ENCODE results near the gene MYBPC3. TPM values are rescaled to one million over a fixed set of nuclear protein-coding genes. Genes with fewer than 3 reads are reported as not detected.

Gene MYBPC3
- total and polyA plus RNA-seq, 2 experiments from 2014 or later, result not detected

DNA sequence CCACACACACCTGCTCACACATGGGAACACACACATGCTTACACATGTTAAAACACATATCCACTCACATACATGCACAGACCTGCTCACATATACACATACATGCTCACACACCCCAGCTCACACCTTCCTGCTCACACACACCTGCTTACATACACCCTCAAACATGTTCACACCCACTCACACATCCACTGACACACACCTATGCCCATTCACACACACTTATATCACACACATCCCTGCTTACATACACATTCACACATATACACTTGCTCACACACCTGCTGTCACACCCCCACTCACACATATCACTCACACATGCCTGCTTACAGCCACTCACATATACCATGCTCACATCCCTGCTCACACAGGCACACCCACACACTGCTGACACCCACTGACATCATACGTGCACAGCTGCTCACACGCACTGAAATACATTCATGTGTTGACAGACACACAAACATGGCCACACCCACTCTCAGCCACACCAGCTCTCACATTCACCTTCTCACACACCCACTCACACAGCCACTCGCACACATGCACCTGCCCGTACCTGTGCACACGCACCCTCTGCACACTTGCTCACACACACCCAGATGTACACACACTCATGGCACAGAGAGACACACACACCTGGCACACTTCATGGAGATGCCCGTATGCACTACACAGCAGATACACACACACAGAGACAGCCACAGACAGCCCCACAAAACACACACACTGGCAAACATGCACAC, 5.7 kb upstream of the MYBPC3 start:
- Mint-ChIP-seq H3K4me1 (peaks cover 4% of the 10 kb centered on the region; the same call in 1 of the 3 replicates), H3K27me3 (ENCODE audit: insufficient read depth, low read depth, poor library complexity) (peaks cover 9% of the 10 kb centered on the region), H3K36me3 (ENCODE audit: low read depth) (no peaks in the 10 kb centered on the region; the same call in 2 of the 3 replicates), H3K4me3 (no peak overlapping the region), H3K9me3 (no peaks in the 10 kb centered on the region), H3K27ac (no peak overlapping the region)
- Histone ChIP-seq H3K4me2 (no peak overlapping the region), H3K27me3 (ENCODE audit: insufficient read depth) (no peaks in the 10 kb centered on the region), H3K27ac (ENCODE audit: low read depth) (no peak overlapping the region), H2AFZ (no peak overlapping the region), H3K36me3 (ENCODE audit: insufficient read depth) (no peaks in the 10 kb centered on the region), H3K9me2 (ENCODE audit: insufficient read depth) (no peaks in the 10 kb centered on the region), H3K4me1 (ENCODE audit: insufficient read depth) (peaks cover 7% of the 10 kb centered on the region; the same call in 1 of the 2 replicates), H3K4me3 (no peak overlapping the region), H3F3A (replicated peaks; ENCODE audit: low read depth) (peaks cover 20% of the 10 kb centered on the region), H3K79me2 (replicated peaks; ENCODE audit: insufficient read depth) (no peaks in the 10 kb centered on the region), H4K20me1 (replicated peaks; ENCODE audit: insufficient read depth) (no peaks in the 10 kb centered on the region)
- no peak for ATAC-seq
- no peak for TF ChIP-seq ZNF114 (CRISPR knock-in tag; IDR thresholded peaks at IDR 0.05)
- no peak for TF ChIP-seq STAT1 (IDR thresholded peaks at IDR 0.05; ENCODE audit: unreplicated experiment)
- TF ChIP-seq, protein P1, sequence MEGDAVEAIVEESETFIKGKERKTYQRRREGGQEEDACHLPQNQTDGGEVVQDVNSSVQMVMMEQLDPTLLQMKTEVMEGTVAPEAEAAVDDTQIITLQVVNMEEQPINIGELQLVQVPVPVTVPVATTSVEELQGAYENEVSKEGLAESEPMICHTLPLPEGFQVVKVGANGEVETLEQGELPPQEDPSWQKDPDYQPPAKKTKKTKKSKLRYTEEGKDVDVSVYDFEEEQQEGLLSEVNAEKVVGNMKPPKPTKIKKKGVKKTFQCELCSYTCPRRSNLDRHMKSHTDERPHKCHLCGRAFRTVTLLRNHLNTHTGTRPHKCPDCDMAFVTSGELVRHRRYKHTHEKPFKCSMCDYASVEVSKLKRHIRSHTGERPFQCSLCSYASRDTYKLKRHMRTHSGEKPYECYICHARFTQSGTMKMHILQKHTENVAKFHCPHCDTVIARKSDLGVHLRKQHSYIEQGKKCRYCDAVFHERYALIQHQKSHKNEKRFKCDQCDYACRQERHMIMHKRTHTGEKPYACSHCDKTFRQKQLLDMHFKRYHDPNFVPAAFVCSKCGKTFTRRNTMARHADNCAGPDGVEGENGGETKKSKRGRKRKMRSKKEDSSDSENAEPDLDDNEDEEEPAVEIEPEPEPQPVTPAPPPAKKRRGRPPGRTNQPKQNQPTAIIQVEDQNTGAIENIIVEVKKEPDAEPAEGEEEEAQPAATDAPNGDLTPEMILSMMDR (conservative IDR thresholded peaks at IDR 0.05; ENCODE audit: low read depth in 2 of 2), result no peak
- TF ChIP-seq EZH2phosphoT487 (IDR thresholded peaks at IDR 0.05; ENCODE audit: unreplicated experiment), result no peak
- no peak for TF ChIP-seq NANOG (IDR thresholded peaks at IDR 0.05; ENCODE audit: borderline replicate concordance)
- TF ChIP-seq POLR2AphosphoS5 (IDR thresholded peaks at IDR 0.05; ENCODE audit: low read depth), result no peak
- TF ChIP-seq, protein P2, sequence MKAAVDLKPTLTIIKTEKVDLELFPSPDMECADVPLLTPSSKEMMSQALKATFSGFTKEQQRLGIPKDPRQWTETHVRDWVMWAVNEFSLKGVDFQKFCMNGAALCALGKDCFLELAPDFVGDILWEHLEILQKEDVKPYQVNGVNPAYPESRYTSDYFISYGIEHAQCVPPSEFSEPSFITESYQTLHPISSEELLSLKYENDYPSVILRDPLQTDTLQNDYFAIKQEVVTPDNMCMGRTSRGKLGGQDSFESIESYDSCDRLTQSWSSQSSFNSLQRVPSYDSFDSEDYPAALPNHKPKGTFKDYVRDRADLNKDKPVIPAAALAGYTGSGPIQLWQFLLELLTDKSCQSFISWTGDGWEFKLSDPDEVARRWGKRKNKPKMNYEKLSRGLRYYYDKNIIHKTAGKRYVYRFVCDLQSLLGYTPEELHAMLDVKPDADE (IDR thresholded peaks at IDR 0.05), result no peak
- TF ChIP-seq, protein P3, sequence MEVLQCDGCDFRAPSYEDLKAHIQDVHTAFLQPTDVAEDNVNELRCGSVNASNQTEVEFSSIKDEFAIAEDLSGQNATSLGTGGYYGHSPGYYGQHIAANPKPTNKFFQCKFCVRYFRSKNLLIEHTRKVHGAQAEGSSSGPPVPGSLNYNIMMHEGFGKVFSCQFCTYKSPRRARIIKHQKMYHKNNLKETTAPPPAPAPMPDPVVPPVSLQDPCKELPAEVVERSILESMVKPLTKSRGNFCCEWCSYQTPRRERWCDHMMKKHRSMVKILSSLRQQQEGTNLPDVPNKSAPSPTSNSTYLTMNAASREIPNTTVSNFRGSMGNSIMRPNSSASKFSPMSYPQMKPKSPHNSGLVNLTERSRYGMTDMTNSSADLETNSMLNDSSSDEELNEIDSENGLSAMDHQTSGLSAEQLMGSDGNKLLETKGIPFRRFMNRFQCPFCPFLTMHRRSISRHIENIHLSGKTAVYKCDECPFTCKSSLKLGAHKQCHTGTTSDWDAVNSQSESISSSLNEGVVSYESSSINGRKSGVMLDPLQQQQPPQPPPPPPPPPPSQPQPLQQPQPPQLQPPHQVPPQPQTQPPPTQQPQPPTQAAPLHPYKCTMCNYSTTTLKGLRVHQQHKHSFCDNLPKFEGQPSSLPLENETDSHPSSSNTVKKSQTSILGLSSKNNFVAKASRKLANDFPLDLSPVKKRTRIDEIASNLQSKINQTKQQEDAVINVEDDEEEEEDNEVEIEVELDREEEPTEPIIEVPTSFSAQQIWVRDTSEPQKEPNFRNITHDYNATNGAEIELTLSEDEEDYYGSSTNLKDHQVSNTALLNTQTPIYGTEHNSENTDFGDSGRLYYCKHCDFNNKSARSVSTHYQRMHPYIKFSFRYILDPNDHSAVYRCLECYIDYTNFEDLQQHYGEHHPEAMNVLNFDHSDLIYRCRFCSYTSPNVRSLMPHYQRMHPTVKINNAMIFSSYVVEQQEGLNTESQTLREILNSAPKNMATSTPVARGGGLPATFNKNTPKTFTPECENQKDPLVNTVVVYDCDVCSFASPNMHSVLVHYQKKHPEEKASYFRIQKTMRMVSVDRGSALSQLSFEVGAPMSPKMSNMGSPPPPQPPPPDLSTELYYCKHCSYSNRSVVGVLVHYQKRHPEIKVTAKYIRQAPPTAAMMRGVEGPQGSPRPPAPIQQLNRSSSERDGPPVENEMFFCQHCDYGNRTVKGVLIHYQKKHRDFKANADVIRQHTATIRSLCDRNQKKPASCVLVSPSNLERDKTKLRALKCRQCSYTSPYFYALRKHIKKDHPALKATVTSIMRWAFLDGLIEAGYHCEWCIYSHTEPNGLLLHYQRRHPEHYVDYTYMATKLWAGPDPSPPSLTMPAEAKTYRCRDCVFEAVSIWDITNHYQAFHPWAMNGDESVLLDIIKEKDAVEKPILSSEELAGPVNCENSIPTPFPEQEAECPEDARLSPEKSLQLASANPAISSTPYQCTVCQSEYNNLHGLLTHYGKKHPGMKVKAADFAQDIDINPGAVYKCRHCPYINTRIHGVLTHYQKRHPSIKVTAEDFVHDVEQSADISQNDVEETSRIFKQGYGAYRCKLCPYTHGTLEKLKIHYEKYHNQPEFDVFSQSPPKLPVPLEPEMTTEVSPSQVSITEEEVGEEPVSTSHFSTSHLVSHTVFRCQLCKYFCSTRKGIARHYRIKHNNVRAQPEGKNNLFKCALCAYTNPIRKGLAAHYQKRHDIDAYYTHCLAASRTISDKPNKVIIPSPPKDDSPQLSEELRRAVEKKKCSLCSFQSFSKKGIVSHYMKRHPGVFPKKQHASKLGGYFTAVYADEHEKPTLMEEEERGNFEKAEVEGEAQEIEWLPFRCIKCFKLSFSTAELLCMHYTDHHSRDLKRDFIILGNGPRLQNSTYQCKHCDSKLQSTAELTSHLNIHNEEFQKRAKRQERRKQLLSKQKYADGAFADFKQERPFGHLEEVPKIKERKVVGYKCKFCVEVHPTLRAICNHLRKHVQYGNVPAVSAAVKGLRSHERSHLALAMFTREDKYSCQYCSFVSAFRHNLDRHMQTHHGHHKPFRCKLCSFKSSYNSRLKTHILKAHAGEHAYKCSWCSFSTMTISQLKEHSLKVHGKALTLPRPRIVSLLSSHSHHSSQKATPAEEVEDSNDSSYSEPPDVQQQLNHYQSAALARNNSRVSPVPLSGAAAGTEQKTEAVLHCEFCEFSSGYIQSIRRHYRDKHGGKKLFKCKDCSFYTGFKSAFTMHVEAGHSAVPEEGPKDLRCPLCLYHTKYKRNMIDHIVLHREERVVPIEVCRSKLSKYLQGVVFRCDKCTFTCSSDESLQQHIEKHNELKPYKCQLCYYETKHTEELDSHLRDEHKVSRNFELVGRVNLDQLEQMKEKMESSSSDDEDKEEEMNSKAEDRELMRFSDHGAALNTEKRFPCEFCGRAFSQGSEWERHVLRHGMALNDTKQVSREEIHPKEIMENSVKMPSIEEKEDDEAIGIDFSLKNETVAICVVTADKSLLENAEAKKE (CRISPR knock-in tag; IDR thresholded peaks at IDR 0.05), result no peak
- no peak for TF ChIP-seq ZNF331 (CRISPR knock-in tag; IDR thresholded peaks at IDR 0.05; ENCODE audit: low read depth)
- no peak for DNase-seq (ENCODE audit: low spot score)

Measured in GM23338 (cell line).